HEK293 (cell line): Measurements from ENCODE around the gene MAPK12.

ENCODE experiments used
- CTCF ChIA-PET: fragments of 350-600 bp; formaldehyde crosslinking; extraction: SDS; loops from one replicate; lab custom pipeline; 2021; ENCODE audit warnings: antibody characterized with exemption; lab: Yijun Ruan, JAX
- POLR2A ChIA-PET: fragments of 300-600 bp; formaldehyde crosslinking; extraction: SDS; loops from one replicate; lab custom pipeline; 2020; ENCODE audit warnings: antibody characterized with exemption, inconsistent platforms; lab: Yijun Ruan, JAX
- H3K27ac ChIP-seq: fragments of 200-500 bp; sonication (Bioruptor generic); 2 replicates; pipeline ENCODE4 v1.5.1; 2014; ENCODE audit warnings: low read depth, low read length, control low read depth, inconsistent platforms; ENCODE audit errors: extremely low read depth
- H3K36me3 ChIP-seq, 2 experiments: fragments of 200-500 bp in 1 of 2; sonication (Bioruptor generic) in 1 of 2; 1 replicate in 1 of 2; 2 replicates in 1 of 2; pipeline ENCODE4 v1.5.1; 2014 to 2017; ENCODE audit warnings: inconsistent platforms in 2 of 2, low read length in 2 of 2; ENCODE audit not compliant: control insufficient read depth in 2 of 2, insufficient read depth in 1 of 2
- H3K4me1 ChIP-seq: fragments of 200-500 bp; sonication (Bioruptor generic); 2 replicates; pipeline ENCODE4 v1.5.1; 2014; ENCODE audit warnings: mild to moderate bottlenecking, low read length, inconsistent platforms; ENCODE audit not compliant: control insufficient read depth, insufficient read depth
- H3K4me3 ChIP-seq: 2 replicates; pipeline ENCODE4 v1.5.1; 2011; ENCODE audit warnings: low read depth, mild to moderate bottlenecking, control low read depth, low read length, moderate library complexity
- H3K9me3 ChIP-seq: fragments of 200-500 bp; sonication (Bioruptor generic); 2 replicates; pipeline ENCODE4 v1.5.1; 2014; ENCODE audit warnings: low read depth, low read length, inconsistent platforms; ENCODE audit not compliant: control insufficient read depth, insufficient read depth
- BCL11A ChIP-seq: fragments of 450-650 bp; formaldehyde crosslinking; IDR thresholded peaks from 2 replicates; pipeline ENCODE4 v1.5.1; 2016; ENCODE audit warnings: low read depth, missing biosample characterization, missing genetic modification characterization
- GLIS1 ChIP-seq: fragments of 450-650 bp; formaldehyde crosslinking; IDR thresholded peaks from 2 replicates; pipeline ENCODE4 v1.5.1; 2016; ENCODE audit warnings: missing biosample characterization, missing genetic modification characterization
- GLIS2 ChIP-seq: fragments of 450-650 bp; formaldehyde crosslinking; IDR thresholded peaks from 2 replicates; pipeline ENCODE4 v1.5.1; 2016; ENCODE audit warnings: missing biosample characterization, missing genetic modification characterization
- IKZF3 ChIP-seq: fragments of 450-650 bp; IDR thresholded peaks from 2 replicates; pipeline ENCODE4 v1.5.0; 2018; ENCODE audit warnings: missing biosample characterization, mild to moderate bottlenecking, missing genetic modification characterization, moderate library complexity
- SCRT2 ChIP-seq: fragments of 450-650 bp; formaldehyde crosslinking; IDR thresholded peaks from 2 replicates; pipeline ENCODE4 v1.5.1; 2016; ENCODE audit warnings: missing biosample characterization, missing genetic modification characterization
- SETDB1 ChIP-seq: IDR thresholded peaks from one replicate; pipeline ENCODE4 v1.6.1; 2017; ENCODE audit warnings: mild to moderate bottlenecking, low read length, moderate library complexity, mixed read lengths; ENCODE audit not compliant: insufficient read length
- TCF7L2 ChIP-seq: IDR thresholded peaks from 2 replicates; pipeline ENCODE4 v1.6.1; 2011; ENCODE audit warnings: low read depth, mild to moderate bottlenecking, inconsistent platforms, low read length, moderate library complexity, borderline replicate concordance
- ZBTB7A ChIP-seq: fragments of 450-650 bp; formaldehyde crosslinking; IDR thresholded peaks from 2 replicates; pipeline ENCODE4 v1.5.1; 2016; ENCODE audit warnings: low read depth, missing biosample characterization, missing genetic modification characterization
- ZFP69B ChIP-seq: fragments of 450-650 bp; formaldehyde crosslinking; IDR thresholded peaks from 2 replicates; pipeline ENCODE4 v1.5.1; 2016; ENCODE audit warnings: missing biosample characterization, missing genetic modification characterization
- ZIC2 ChIP-seq: fragments of 450-650 bp; formaldehyde crosslinking; IDR thresholded peaks from 2 replicates; pipeline ENCODE4 v1.5.1; 2016; ENCODE audit warnings: missing biosample characterization, missing genetic modification characterization
- ZNF24 ChIP-seq: fragments of 450-650 bp; formaldehyde crosslinking; IDR thresholded peaks from 2 replicates; pipeline ENCODE4 v1.5.1; 2016; ENCODE audit warnings: missing biosample characterization, missing genetic modification characterization
- ZNF248 ChIP-seq: fragments of 450-650 bp; formaldehyde crosslinking; IDR thresholded peaks from 2 replicates; pipeline ENCODE4 v1.5.1; 2017; ENCODE audit warnings: missing biosample characterization, missing genetic modification characterization
- ZNF341 ChIP-seq: fragments of 450-650 bp; formaldehyde crosslinking; IDR thresholded peaks from 2 replicates; pipeline ENCODE4; 2016; ENCODE audit warnings: low read depth, missing biosample characterization, missing genetic modification characterization
- ZNF37A ChIP-seq: fragments of 450-650 bp; IDR thresholded peaks from 2 replicates; pipeline ENCODE4 v1.5.1; 2018; ENCODE audit warnings: missing biosample characterization, missing genetic modification characterization
- ZNF404 ChIP-seq: fragments of 450-650 bp; formaldehyde crosslinking; IDR thresholded peaks from 2 replicates; pipeline ENCODE4 v1.5.1; 2017; ENCODE audit warnings: missing biosample characterization, missing genetic modification characterization
- ZNF473 ChIP-seq: fragments of 450-650 bp; formaldehyde crosslinking; IDR thresholded peaks from 2 replicates; pipeline ENCODE4 v1.5.1; 2017; ENCODE audit warnings: missing biosample characterization, missing genetic modification characterization
- ZNF501 ChIP-seq: fragments of 450-650 bp; formaldehyde crosslinking; IDR thresholded peaks from 2 replicates; pipeline ENCODE4 v1.5.1; 2016; ENCODE audit warnings: missing biosample characterization, missing genetic modification characterization
- ZNF561 ChIP-seq: fragments of 450-650 bp; IDR thresholded peaks from 2 replicates; pipeline ENCODE4 v1.5.1; 2018; ENCODE audit warnings: missing biosample characterization, missing genetic modification characterization, borderline replicate concordance
- ZNF600 ChIP-seq: fragments of 450-650 bp; formaldehyde crosslinking; IDR thresholded peaks from 2 replicates; pipeline ENCODE4 v1.5.1; 2016; ENCODE audit warnings: missing biosample characterization, missing genetic modification characterization
- ZNF664 ChIP-seq: fragments of 450-650 bp; formaldehyde crosslinking; IDR thresholded peaks from 2 replicates; pipeline ENCODE4 v1.5.1; 2016; ENCODE audit warnings: missing biosample characterization, missing genetic modification characterization
- ZNF843 ChIP-seq: fragments of 450-650 bp; formaldehyde crosslinking; IDR thresholded peaks from 2 replicates; pipeline ENCODE4 v1.5.1; 2016; ENCODE audit warnings: missing biosample characterization, missing genetic modification characterization
- TF ChIP-seq, protein P1 (sequence below): fragments of 450-650 bp; formaldehyde crosslinking; IDR thresholded peaks from 2 replicates; pipeline ENCODE4 v1.5.1; 2016; ENCODE audit warnings: missing biosample characterization, missing genetic modification characterization
- TF ChIP-seq, protein P2 (sequence below): fragments of 450-650 bp; formaldehyde crosslinking; IDR thresholded peaks from 2 replicates; pipeline ENCODE4 v1.5.1; 2016; ENCODE audit warnings: missing biosample characterization, missing genetic modification characterization
- TF ChIP-seq, protein P3 (sequence below): fragments of 450-650 bp; formaldehyde crosslinking; IDR thresholded peaks from 2 replicates; pipeline ENCODE4 v1.5.1; 2016; ENCODE audit warnings: missing biosample characterization, missing genetic modification characterization
- TF ChIP-seq, protein P4 (sequence below): fragments of 450-650 bp; formaldehyde crosslinking; IDR thresholded peaks from 2 replicates; pipeline ENCODE4 v1.5.1; 2017; ENCODE audit warnings: missing biosample characterization, missing genetic modification characterization

The MAPK12 gene

DNA sequence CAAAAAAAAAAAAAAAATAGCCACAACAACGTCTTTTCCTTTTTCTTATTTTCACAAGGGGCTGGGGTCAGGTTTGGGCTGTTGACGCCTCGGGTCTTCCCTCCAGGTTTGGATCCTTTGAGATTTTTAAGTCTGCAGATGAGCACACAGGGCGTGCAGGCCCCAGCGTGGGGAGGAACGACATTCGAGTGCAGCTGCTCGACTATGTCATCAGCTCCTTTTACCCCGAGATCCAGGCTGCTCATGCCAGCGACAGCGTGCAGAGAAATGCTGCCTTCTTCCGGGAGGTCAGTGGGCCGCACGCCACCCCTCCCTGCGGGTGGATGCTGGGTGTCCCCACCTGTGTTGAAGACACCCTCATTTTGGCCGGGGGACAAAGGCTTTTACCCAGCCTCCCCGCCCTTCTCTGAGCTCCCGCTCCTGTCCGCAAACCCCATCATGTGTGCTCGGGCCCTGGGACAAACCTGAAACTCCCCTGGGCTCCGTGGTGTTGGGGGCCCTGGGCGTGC is 53.0 kb downstream of the MAPK12 start (continued):
- TF ChIP-seq ZNF404 (tag by site-specific recombination) (no peak), ZNF843 (tag by site-specific recombination) (no peak), ZBTB7A (no peak)
- TF ChIP-seq, protein P1, sequence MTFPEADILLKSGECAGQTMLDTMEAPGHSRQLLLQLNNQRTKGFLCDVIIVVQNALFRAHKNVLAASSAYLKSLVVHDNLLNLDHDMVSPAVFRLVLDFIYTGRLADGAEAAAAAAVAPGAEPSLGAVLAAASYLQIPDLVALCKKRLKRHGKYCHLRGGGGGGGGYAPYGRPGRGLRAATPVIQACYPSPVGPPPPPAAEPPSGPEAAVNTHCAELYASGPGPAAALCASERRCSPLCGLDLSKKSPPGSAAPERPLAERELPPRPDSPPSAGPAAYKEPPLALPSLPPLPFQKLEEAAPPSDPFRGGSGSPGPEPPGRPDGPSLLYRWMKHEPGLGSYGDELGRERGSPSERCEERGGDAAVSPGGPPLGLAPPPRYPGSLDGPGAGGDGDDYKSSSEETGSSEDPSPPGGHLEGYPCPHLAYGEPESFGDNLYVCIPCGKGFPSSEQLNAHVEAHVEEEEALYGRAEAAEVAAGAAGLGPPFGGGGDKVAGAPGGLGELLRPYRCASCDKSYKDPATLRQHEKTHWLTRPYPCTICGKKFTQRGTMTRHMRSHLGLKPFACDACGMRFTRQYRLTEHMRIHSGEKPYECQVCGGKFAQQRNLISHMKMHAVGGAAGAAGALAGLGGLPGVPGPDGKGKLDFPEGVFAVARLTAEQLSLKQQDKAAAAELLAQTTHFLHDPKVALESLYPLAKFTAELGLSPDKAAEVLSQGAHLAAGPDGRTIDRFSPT (tag by site-specific recombination) = no peak

DNA sequence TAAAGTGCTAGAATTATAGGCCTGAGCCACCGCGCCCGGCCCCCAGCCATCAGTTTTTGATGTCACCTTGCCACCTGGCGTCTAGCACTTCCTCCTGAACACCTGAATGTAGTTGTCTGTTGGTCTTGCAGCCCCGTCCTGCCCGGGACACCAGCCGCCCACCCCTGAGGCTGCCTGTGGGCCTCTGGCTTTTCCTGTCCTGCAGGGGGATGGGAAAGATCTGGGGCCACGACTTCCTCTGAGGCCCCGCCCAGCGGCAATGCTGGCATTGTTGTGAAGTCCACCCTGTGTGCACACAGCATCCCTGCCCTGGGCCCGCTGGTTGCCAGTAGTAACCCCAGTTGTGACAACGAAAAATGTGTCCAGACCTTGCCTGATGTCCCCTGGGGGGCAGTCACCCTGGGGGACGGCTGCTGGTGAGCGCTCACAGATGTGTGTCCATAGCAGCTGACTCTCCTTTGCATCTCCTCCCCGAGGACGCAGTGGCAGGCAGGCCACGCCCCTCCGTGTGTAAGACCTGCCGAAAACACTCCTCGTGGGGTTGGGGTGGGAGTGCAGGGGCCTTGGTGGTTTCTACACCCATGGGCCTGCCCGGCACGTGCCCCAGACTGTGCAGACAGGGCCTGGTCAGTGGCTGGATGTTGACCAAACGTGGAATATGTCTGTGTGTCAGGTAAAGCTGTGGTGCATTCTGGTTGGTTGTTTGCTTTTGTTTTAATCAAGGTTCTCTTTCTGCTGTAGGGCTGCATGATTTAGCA is 53.9 kb downstream of the MAPK12 start:
- Histone ChIP-seq H3K27ac (no peak overlapping the region), H3K4me3 (no peak overlapping the region), H3K4me1 (no peaks in the 10 kb centered on the region), H3K9me3 (no peaks in the 10 kb centered on the region), H3K36me3 (peaks cover 23 to 87% of the 10 kb centered on the region in 2 experiments)
- TF ChIP-seq ZNF473 (tag by site-specific recombination) = no peak
- no peak for TF ChIP-seq ZNF24 (tag by site-specific recombination)
- TF ChIP-seq IKZF3 (tag by site-specific recombination) = no peak
- TF ChIP-seq, protein P2, sequence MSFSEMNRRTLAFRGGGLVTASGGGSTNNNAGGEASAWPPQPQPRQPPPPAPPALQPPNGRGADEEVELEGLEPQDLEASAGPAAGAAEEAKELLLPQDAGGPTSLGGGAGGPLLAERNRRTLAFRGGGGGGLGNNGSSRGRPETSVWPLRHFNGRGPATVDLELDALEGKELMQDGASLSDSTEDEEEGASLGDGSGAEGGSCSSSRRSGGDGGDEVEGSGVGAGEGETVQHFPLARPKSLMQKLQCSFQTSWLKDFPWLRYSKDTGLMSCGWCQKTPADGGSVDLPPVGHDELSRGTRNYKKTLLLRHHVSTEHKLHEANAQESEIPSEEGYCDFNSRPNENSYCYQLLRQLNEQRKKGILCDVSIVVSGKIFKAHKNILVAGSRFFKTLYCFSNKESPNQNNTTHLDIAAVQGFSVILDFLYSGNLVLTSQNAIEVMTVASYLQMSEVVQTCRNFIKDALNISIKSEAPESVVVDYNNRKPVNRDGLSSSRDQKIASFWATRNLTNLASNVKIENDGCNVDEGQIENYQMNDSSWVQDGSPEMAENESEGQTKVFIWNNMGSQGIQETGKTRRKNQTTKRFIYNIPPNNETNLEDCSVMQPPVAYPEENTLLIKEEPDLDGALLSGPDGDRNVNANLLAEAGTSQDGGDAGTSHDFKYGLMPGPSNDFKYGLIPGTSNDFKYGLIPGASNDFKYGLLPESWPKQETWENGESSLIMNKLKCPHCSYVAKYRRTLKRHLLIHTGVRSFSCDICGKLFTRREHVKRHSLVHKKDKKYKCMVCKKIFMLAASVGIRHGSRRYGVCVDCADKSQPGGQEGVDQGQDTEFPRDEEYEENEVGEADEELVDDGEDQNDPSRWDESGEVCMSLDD (tag by site-specific recombination) = no peak
- TF ChIP-seq GLIS1 = peak; percentile 44
- no peak for TF ChIP-seq SETDB1
- peak; percentile 23; the same call in 1 of the 2 replicates for TF ChIP-seq GLIS2 (tag by site-specific recombination)
- no peak for TF ChIP-seq ZFP69B (tag by site-specific recombination)
- TF ChIP-seq ZIC2 (tag by site-specific recombination) = peak; percentile 64; the same call in 1 of the 2 replicates
- no peak for TF ChIP-seq ZNF248 (tag by site-specific recombination)
- TF ChIP-seq ZNF561 = no peak
- CTCF ChIA-PET = interaction anchor here (0.7 to 2.8 kb wide), 8 partner anchors 17 to 193 kb away, joined by 3 to 13 read pairs (median 4); no protein-coding TSS in a partner anchor
- POLR2A ChIA-PET = interaction anchor here (0.7 to 1.0 kb wide), 2 partner anchors 59 to 351 kb away, joined by 4 read pairs; no protein-coding TSS in a partner anchor

DNA sequence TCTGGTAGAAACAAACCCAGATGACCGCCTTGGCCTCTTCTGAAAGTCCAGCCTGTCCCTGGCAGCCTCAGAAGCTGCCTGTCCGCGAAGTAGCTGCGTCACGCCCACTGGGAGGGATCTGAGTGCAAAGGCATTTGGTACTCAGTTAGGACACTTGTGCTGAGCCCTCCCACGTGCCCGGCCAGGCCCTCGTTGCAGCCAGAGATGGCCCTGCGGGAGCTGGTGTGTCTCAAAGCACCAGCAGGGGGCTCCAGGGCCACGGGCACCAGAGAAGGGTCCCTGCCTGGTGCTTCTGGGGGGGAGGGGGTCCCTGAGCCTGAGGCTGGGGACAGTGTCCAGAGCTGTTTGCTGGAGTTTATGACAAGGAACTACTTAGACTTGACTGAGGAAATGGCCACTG is 54.9 kb downstream of the MAPK12 start:
- Histone ChIP-seq H3K4me1 (no peaks in the 10 kb centered on the region), H3K27ac (no peak overlapping the region), H3K4me3 (no peak overlapping the region), H3K36me3 (peaks cover 24 to 78% of the 10 kb centered on the region in 2 experiments), H3K9me3 (no peaks in the 10 kb centered on the region)
- CTCF ChIA-PET = interaction anchor here (0.7 to 2.8 kb wide), 9 partner anchors 15 to 254 kb away, joined by 3 to 13 read pairs (median 3); no protein-coding TSS in a partner anchor
- POLR2A ChIA-PET = interaction anchor here (1.0 kb wide), 1 partner anchor 58 kb away, joined by 4 read pairs; no protein-coding TSS in a partner anchor
- TF ChIP-seq, protein P3, sequence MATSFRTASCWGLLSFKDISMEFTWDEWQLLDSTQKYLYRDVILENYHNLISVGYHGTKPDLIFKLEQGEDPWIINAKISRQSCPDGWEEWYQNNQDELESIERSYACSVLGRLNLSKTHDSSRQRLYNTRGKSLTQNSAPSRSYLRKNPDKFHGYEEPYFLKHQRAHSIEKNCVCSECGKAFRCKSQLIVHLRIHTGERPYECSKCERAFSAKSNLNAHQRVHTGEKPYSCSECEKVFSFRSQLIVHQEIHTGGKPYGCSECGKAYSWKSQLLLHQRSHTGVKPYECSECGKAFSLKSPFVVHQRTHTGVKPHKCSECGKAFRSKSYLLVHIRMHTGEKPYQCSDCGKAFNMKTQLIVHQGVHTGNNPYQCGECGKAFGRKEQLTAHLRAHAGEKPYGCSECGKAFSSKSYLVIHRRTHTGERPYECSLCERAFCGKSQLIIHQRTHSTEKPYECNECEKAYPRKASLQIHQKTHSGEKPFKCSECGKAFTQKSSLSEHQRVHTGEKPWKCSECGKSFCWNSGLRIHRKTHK (tag by site-specific recombination) = no peak
- TF ChIP-seq BCL11A (tag by site-specific recombination) (no peak), ZNF37A (tag by site-specific recombination) (no peak), SCRT2 (tag by site-specific recombination) (no peak), ZNF501 (tag by site-specific recombination) (no peak), ZNF600 (tag by site-specific recombination) (no peak), ZNF664 (tag by site-specific recombination) (no peak), TCF7L2 (no peak), ZNF404 (tag by site-specific recombination) (no peak), ZNF341 (tag by site-specific recombination) (no peak)
- TF ChIP-seq, protein P4, sequence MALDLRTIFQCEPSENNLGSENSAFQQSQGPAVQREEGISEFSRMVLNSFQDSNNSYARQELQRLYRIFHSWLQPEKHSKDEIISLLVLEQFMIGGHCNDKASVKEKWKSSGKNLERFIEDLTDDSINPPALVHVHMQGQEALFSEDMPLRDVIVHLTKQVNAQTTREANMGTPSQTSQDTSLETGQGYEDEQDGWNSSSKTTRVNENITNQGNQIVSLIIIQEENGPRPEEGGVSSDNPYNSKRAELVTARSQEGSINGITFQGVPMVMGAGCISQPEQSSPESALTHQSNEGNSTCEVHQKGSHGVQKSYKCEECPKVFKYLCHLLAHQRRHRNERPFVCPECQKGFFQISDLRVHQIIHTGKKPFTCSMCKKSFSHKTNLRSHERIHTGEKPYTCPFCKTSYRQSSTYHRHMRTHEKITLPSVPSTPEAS (tag by site-specific recombination) = no peak
